ENCODE results near the gene MRPL53.
A peak's percentile ranks its signal among the peaks of the same experiment; 100 is the strongest.
"Not testable (repeated sequence)": the region's sequence is repeated elsewhere in the genome, so short reads cannot be mapped to it uniquely, and the experiment has no call there.

The MRPL53 gene

DNA sequence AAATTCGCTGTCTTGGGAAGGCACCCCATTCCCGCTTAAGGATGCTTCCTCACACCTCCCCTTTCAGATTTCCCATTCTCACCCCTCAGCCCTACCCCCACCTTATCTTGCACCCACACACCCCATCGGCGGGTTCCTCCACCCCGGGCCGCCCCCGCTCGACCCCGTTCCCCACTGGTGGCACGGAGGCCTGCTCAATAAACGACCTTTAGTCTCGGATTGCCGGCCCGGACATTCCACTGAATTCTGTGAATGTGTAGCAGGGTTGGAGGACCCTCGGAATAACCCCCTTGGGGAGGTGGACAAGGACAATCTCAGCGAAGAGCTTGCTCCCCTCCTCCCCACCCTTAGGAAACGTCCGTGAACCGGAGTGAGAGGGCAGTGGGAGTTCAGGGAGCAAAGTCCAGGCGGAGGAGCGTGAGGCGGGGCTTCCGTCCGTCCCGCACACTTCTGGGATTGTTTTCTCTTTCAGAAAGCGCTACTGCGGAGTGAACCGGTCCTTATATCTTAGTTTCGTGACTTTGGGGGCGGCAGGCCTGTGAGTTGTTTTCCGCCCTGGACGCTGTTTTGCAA lies 29.8 kb upstream of the MRPL53 start:
- no peak for DNase-seq (ENCODE audit: low spot score)

DNA sequence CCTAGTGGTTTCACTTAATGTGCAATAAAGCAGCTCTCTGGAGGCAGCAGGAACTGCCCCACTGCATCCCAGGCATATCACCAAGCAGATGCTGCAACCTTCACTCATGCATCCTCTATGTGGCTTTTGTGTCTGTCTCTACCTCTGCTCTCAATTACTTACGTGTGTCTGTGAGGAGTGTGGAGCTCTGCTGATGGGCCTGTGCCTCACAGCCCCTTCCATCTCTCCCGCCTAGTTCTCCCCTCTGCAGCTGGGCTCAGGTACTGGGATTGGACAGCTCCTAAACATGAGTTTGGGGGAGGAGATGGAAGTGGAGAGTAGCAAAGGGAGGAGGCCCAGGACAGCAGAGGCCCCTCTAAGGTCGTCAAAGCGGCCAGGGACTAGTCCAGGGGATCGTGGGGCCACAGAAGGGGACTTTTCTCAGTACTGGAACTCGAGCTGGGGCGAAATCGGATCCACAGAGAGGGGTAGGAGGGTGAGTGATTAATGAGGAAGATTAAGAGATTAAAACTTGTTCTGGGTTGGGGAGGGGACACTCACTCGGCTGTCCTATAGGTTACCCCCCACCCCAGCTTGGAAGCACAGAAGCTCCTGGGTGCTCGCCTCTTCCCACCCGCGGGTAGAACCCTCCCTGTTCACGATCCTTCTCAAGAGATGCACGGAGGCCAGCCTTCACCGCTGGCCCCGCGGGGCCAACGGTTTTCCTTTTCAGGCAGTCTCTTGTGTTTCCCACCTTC lies 29.0 kb upstream of the MRPL53 start:
- no peak for DNase-seq (ENCODE audit: low spot score)

DNA sequence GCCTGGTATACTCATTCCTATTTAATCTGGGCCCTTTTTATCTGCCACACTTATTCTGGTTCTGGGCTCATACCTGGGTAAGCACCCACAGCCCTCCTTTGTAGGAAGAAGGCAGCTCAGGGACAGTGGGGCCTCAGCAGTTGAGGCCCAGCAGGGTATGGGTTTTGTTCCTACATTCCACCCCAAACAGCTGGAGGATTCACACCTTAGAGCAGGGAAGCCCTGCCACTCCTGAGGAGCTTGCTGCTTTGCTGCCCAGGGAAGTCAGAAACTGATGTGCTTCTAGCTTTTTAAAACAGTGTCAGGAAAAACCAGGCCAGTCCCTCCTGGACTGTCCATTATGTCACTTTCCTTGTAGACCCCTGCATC lies 28.1 kb upstream of the MRPL53 start:
- DNase-seq (ENCODE audit: low spot score) = no peak

DNA sequence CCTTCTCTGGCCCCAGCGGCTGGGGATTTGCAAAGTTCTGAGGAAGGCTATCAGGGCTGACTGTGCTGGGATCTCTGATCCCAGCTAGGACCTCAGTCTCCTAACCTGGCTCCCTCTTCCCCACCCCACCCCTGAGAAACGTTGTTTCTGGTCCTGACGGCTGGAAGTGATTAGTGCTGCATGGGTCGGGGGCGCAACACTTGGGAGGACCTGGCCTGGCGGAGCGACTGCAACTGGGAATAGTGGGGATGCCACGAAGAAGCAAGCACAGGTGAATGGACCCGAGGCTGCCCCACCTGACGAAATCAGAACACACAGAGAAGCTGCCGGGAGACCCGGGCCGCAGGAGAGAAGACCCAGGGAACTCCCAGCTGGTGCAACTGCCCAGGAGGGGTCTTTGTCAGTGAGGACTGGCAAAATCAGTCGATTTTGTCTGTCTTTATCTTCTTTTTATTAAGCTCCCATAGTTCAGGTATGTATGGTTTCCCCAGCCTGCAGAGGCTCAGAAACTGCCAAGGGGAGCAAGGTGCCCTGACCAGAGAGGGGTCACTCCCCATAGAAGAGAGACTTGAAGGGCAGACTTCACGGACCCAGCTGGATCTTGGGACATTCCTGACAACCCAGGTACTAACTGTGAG lies 27.6 kb upstream of the MRPL53 start:
- no peak for DNase-seq (ENCODE audit: low spot score)

DNA sequence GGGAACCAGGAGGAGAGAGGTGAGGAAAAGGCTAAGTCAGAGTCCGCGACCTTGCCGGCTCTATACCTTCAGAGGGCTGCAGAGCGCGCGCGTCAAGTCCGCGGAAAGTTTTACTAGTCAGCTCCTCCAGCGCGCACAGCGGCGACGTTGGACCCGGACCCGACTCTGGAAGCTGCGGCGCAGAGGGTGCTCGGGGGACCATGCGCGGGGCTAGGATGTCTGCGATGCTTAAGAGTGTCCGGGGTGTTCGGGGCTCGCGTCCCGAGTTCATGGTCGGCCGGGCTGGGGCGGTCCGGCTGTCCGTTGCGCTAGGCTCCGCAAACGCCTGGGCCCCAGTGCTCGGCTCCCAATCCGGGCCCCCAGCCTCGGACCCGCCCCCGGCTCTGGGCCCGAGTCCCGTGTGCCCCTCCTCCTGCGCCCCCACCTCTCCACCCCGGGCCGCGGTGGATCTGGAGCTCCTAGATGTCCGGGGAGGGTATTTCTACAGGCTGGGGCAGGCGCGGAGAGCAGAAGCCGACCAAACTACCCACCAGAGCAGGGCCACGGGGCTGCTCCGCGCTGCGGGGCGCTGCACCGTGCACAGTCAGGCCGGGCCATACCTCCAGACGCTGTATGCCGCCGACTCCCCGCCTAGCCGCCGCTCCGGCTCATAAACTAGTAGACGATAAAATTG lies 26.9 kb upstream of the MRPL53 start, which contains the start of gene LBX2:
TSS of gene LBX2 (minus strand) at position 337 of the 673 bp plus-strand sequence. CDS start at position 271, 66 bp downstream.
- DNase-seq (ENCODE audit: low spot score) = no peak

DNA sequence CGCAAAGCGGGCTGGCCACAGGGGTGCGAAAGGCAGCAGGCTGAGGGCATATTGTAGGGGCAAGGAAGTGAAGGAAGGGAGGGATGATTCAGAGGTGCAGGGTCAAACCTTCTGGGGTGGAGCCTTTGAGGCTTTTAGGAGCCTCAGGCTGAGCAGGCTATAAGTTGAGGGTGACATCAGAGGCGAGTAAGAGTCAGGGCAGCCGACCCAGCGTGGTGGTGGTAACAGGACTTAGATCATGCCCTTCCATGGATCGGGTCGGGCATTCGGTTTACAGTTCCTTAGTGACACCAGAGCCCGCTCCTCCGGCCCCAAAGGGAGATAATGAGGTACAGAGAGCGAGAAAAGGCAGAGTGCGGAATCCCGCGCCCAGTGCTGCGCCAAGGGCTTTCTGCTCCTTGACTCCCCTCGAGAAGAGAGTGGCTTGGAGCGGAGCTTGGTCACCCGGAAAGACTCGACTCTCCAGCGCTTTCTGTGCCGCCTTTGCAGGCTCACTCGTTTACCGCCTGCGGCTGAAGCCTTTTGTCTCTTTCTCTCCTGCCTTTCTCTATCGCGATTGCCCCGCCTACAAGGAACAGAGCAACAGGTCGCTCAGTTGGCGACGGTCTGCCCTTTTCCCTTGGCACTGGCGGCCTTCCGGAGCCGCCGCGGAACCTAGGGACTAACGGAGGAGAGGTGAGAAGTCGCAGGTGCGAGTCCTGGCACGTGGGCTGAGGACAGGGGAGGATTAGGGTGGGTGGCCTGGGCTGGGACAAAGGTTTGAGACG lies 26.2 kb upstream of the MRPL53 start:
- DNase-seq (ENCODE audit: low spot score) = no peak

DNA sequence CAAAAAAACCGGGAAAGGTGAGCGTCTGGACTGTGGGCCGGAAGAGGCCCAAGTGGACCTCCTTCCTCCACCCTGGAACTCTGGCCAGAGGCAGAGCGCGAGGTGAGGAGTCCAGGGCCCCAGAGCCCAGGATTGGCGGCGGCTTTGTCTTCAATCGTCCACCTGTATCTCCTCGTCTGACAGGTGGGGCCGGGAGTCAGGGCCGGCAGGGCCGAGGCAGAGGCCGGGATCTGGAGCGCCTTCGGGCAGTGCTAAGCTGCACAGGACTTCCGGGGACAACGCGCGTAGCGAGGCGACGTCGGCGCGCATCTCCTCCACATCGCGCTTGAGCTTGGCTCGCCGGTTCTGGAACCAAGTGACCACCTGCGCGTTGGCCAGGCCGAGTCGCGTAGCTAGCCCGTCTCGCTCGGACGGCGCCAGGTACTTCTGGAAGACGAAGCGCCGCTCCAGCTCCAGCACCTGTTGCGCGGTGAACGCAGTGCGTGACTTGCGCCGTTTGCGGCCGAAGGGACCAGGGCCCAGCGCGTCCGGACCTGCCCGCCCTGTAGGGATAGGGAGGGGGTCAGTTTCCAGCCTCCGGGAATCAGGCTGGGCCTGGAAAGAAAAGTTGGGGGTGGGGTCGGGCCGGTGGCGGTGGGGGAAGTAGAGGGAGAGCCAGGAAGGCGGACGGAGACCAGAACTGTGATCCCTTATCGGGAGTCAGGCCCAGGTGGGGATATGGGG lies 25.5 kb upstream of the MRPL53 start:
- no peak for DNase-seq (ENCODE audit: low spot score)

DNA sequence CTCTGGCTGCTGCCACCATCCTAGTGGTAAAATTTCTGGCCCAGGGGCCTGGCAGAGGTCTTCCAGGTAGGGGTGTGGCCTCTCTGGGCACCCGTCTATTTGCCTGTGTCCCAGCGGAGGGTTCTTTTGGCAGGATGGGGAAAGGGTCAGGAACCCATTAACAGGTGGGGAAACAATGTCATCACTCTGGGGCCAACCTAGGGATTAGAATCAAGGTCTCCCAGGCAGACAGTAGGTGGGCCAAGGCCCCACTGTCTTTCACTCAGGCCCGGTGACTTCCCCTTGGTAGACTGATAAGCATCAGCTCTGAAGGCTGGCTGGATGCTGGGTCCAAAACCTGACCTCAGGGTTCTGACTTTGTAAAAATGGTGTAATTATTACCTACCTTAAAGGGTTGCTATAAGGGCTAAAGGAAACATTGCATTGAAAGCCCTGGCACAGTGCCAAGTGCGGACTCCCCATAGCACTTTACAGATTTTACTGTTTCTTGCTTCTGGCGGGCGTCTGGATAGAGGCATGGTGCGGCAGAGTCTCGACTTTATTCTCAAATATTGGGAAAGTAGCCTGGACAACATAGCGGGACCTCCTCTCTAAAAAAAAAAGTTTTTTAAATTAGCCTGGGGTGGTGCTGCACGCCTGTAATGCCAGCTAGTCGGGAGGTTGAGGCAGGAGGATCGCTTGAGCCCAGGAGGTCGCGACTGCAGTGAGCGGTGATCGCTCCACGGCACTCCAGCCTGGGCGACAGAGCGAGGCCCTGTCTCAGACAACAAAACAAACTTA lies 24.7 kb upstream of the MRPL53 start:
- no peak for DNase-seq (ENCODE audit: low spot score)

DNA sequence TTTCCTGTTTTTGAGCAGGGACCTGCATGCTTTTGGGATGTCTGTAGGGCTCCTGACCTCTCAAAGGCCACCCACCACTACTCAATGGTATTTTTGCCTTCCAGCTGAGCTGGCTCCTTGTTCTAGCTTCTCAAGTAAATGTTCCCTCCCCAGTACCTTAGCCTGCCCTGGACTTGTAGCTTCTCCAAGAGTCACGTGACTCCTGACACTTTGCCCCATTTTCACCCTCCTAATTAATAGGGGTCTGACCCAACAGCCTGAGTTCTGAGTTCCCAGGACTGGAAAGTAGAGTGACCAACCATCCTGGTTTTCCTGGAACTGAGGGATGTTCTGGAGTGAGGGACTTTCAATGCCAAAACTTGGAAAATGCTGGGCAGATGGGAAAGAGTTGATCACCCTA lies 23.0 kb upstream of the MRPL53 start:
- no peak for DNase-seq (ENCODE audit: low spot score)

DNA sequence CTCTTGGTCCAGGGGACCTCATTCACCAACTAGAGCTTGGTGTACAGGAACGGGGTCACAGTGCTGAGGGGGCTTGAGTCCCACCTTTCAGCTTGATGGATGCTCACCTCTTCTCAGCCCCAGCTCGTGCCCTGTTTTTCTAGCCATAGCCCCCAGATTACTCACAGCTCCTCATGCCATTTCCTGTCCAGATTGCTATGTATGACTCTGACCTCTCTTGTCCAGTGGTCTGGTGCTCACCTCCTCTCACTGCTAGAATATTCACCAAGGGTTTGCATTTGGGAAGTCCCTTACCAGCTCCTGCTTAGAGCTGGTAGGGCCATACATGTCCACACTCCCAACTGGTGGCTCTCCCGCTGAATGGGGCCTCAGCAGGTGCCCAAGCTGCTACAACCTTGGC lies 21.1 kb upstream of the MRPL53 start:
- DNase-seq (ENCODE audit: low spot score) = no peak

DNA sequence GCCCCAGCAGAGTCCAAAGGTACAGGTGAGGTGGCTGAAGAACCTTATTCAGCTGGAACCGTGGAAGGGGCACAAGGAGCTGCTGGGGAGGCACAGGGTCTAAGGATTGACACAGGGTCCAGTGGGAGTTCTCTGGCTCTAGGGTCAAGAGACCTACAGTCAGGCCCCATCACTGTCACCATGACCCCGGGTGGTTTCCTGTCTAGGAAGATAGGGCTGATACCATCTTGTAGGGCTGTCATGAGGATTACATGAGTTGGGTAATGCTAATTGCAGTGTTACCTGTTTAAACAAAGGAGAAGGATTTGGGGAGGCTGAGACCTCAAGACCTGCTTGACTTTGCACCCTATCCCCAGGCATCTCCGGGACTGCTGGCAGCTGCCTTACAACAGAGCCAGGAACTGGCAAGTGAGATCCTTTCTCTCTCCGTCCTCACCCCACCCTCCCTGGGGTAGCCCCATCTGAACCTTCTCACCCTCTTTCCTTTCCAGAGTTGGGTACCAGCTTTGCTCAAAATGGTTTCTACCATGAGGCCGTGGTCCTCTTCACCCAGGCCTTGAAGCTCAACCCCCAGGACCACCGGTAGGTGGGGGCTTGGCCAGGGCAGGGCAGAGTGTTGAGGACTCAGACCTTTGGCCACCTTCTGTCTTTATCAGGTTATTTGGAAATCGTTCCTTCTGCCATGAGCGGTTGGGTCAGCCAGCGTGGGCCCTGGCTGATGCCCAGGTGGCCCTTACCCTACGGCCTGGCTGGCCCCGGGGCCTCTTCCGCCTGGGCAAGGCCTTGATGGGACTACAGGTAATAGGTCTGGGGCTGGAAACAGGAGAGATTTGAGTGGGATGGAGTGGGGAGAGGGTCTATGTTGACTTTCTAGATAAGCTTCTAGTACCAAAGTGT lies 19.4 kb upstream of the MRPL53 start:
- DNase-seq (ENCODE audit: low spot score) = no peak

DNA sequence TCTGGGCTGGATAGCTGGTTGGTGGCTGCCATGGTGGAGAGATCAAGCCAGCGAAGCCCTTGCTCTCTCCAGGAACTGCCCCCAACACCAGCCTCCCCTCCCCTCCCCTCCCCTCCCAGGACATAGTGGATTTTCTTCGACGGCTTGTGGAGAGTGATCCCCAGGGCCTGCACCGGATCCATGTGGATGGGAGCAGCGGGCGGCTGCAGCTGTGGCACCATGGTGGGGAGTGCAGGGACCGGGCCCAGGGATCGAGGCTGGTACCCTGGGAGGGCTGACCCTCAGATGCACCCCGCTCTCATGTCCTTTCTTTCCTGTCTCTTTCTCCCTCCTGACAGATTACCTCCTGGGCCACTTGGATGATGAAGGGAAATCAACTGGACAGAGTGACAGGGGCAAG lies 17.4 kb upstream of the MRPL53 start:
- DNase-seq (ENCODE audit: low spot score) = no peak

DNA sequence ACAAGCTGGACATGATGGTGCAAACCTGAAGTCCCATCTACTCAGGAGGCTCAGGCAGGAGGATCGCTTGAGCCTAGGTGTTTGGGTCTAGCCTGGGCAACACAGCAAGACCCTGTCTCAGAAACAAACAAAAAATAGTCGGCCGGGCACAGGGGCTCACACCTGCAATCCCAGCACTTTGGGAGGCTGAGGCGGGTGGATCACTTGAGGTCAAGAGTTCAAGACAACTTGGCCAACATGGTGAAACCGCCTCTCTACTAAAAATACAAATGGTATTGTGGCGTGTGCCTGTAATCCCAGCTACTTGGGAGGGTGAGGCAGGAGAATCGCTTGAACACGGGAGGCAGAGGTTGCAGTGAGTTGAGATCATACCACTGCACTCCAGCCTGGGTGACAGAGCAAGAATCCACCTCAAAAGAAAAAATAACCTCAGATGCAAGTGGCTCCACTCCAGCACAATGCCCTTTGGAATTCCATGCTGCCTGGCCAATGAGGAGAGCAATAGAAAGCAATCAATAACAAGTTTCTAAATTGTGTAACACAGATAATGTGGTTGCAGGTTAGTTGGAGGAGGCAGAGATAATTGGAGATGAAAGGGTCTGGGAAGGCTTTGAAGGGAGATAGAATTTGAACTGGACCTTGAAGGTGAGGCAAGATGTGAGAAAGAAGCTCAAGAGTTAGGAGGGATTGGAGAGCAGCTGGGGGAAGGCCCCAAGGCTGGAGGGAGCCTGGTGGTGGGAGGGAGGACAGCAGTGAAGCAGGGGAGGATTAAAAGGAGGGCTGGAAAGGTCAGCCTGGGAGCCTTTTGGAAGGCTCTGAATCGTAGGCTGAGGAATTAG lies 16.4 kb upstream of the MRPL53 start:
- DNase-seq (ENCODE audit: low spot score) = no peak

DNA sequence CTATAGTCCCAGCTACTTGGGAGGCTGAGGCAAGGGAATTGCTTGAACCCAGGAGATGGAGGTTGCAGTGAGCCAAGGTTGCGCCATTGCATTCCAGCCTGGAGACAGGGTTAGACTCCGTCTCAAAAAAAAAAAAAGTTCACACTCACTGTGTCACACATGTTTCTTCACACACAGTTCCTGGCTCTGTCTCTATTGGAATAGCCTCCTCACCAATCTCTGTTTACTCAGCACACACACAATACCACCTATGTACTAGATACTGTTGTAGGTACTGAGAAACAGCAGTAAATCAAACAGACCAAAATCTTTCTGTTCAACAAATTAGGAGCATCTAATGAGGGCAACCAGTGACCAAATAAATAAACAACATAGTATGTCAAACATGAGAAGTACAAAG lies 13.7 kb upstream of the MRPL53 start:
- DNase-seq (ENCODE audit: low spot score) = no peak

DNA sequence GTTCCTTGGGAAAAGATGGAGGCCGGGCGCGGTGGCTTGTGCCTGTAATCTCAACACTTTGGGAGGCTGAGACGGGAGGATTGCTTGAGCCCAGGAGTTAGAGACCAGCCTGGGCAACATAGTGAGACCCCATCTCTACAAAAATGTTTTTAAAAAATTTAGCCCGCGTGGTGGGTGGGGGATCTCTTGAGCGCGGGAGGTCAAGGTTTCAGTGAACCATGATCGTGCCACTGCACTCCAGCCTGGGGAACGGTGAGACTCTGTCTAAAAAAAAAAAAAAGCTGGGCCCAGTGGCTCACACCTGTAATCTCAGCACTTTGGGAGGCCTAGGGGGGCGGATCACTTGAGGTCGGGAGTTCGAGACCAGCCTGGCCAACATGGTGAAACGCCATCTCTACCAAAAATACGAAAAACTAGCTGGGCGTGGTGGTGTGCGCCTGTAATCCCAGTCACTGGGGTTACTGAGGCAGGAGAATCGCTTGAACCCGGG lies 11.2 kb upstream of the MRPL53 start:
- not testable (repeated sequence) for DNase-seq (ENCODE audit: low spot score)

DNA sequence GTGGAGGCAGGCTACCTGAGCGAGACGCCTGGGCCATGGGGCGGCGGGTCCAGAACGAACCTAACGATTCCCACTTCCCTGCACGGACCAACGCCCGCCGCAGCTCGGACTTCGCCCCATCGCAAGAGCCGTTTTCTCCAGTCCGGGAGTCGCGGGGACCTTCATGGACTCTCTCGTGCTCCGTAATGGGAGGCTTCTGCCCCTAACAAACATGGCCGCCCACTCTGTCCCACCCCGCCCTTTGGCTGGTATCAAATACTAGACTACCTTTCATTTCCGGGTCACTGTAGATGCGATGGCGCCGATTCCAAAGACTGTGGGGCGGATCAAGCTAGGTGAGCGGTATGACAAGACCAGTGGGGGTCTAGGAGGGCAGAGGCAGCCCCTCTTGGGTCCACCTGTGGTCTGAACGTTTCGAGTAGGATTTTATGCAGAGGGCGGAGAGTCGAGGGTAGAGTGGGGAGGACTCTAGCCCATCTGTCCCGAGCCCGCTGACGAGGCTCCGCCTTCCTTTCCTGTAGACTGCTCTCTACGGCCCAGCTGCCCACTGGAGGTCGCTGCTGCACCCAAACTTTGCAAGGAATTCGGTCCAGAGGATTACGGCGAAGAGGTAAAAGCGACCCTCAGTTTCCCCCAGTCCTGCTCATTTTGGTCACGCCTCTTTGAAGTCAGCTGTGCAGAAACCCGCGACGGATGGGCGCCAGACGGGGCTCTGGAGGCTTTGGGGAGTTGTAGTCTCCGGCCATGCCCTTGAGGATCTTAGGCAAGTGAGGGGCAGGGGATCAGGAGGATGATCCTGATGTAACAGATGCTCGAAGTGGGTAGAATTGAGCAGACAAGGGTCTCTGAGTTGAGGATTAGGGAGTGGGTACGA lies 10.6 kb upstream of the MRPL53 start, which contains the start of the genes CCDC142 and TTC31:
TSS of gene CCDC142 (minus strand) at position 198 of the 874 bp plus-strand sequence. CDS start at position 37, 161 bp downstream.
TSS of gene TTC31 (plus strand) at position 281 of the 874 bp plus-strand sequence. CDS start at position 296, 15 bp downstream.
- DNase-seq (ENCODE audit: low spot score) = peak; percentile 97
